A549 treated with ZK216348 at 1 μM for 4 hours (cell line): ENCODE data around the gene PALB2. TPM values are rescaled to one million over a fixed set of nuclear protein-coding genes. Genes with fewer than 3 reads are reported as not detected.

ENCODE experiments used
- total RNA-seq: library from RNA; stranded (reverse); fragments of 200-300 nt; extraction: Qiagen RNA extraction; gene quantifications from 5 replicates; pipeline ENCODE4 v1.2.3, GENCODE V29; 2022; ENCODE audit warnings: low read depth

Gene PALB2
- total RNA-seq = 9.6 to 13.3 TPM (median 10.5 TPM) in 5 replicates

GRCh38 chr16:23640931-23641765 is at the start of gene PALB2, which contains the start of gene DCTN5:
TSS of gene PALB2 (minus strand) at chr16:23641310. CDS start at chr16:23641157, 153 bp downstream.
TSS of gene DCTN5 (plus strand) at chr16:23641466. CDS start at chr16:23641543, 77 bp downstream.

GRCh38 chr16:23678430-23679273 is 37.5 kb upstream of the PALB2 start, which contains the start of gene PLK1:
TSS of gene PLK1 (plus strand) at chr16:23678889. CDS start at chr16:23678933, 44 bp downstream.

GRCh38 chr16:23595951-23596720 is 45.0 kb downstream of the PALB2 start, which contains the start of gene NDUFAB1:
TSS of gene NDUFAB1 (minus strand) at chr16:23596316. CDS start at chr16:23596290, 26 bp downstream.

GRCh38 chr16:23556881-23557778 is 84.0 kb downstream of the PALB2 start, which contains the start of the genes EARS2 and UBFD1:
TSS of gene EARS2 (minus strand) at chr16:23557350. CDS start at chr16:23557343, 7 bp downstream.
TSS of gene UBFD1 (plus strand) at chr16:23557727. CDS start at chr16:23557743, 16 bp downstream.

Other genes with a start within 250 kb of the PALB2 start
- 13.5 to 18.3 TPM (median 16.7 TPM) in 5 replicates for gene COG7, start 188.1 kb downstream of the PALB2 start, total RNA-seq
- gene GGA2, start 130.8 kb downstream of the PALB2 start, total RNA-seq = 20.7 to 31.0 TPM (median 27.5 TPM) in 5 replicates
- 19.3 to 37.0 TPM (median 30.6 TPM) in 5 replicates for gene EARS2, start 84.0 kb downstream of the PALB2 start, total RNA-seq
- gene UBFD1, start 83.6 kb downstream of the PALB2 start, total RNA-seq = 32.6 to 69.2 TPM (median 54.2 TPM) in 5 replicates
- gene NDUFAB1, start 45.0 kb downstream of the PALB2 start, total RNA-seq = 138 to 194 TPM (median 173 TPM) in 5 replicates
- 68.4 to 82.1 TPM (median 72.7 TPM) in 5 replicates for gene DCTN5, start 156 bp upstream of the PALB2 start, total RNA-seq
- gene PLK1, start 37.6 kb upstream of the PALB2 start, total RNA-seq = 160 to 173 TPM (median 168 TPM) in 5 replicates
- gene ERN2, start 71.9 kb upstream of the PALB2 start, total RNA-seq = 0.20 TPM in 1 of 5 replicates, not detected in the others
- not detected in 5 replicates for gene CHP2, start 113.7 kb upstream of the PALB2 start, total RNA-seq
- 0.20 to 0.41 TPM (median 0.25 TPM) in 5 replicates for gene PRKCB, start 194.7 kb upstream of the PALB2 start, total RNA-seq